GM18499 (cell line): ENCODE data around the gene ADK.
"Not testable (repeated sequence)": the region's sequence is repeated elsewhere in the genome, so short reads cannot be mapped to it uniquely, and the experiment has no call there.

Source experiments
- ATAC-seq: cut with Tn5 transposase; IDR thresholded peaks from one replicate; pipeline ENCODE4 v1.9.1; 2021; ENCODE audit warnings: moderate number of reproducible peaks; ENCODE audit not compliant: insufficient read depth, unreplicated experiment

Gene ADK

GRCh38 chr10:74514322-74514721, 363.3 kb downstream of the ADK start:
- ATAC-seq: no peak

GRCh38 chr10:74518061-74518460, 367.0 kb downstream of the ADK start:
- no peak for ATAC-seq

GRCh38 chr10:74521526-74521925, 370.5 kb downstream of the ADK start:
- ATAC-seq: no peak

GRCh38 chr10:74523199-74523598, 372.2 kb downstream of the ADK start:
- ATAC-seq: no peak

- ATAC-seq: no peak
These were observed 374.9 kb downstream of the ADK start for GRCh38 chr10:74525885-74526284.

GRCh38 chr10:74527611-74528010, 376.6 kb downstream of the ADK start:
- ATAC-seq: not testable (repeated sequence)

- no peak for ATAC-seq
These were observed 378.2 kb downstream of the ADK start for GRCh38 chr10:74529205-74529604.

- ATAC-seq: no peak
These were observed 380.0 kb downstream of the ADK start for GRCh38 chr10:74530981-74531380.

- ATAC-seq: no peak
These were observed 388.3 kb downstream of the ADK start for GRCh38 chr10:74539317-74539716.

- no peak for ATAC-seq
These were observed 390.4 kb downstream of the ADK start for GRCh38 chr10:74541375-74541774.

- ATAC-seq: no peak
These were observed 391.1 kb downstream of the ADK start for GRCh38 chr10:74542077-74542476.

- ATAC-seq: no peak
These were observed 392.3 kb downstream of the ADK start for GRCh38 chr10:74543276-74543675.

- no peak for ATAC-seq
These were observed 393.1 kb downstream of the ADK start for GRCh38 chr10:74544106-74544505.

- no peak for ATAC-seq
These were observed 397.7 kb downstream of the ADK start for GRCh38 chr10:74548676-74549075.

GRCh38 chr10:74556072-74556705, 405.2 kb downstream of the ADK start:
- ATAC-seq: no peak

GRCh38 chr10:74557098-74557497, 406.1 kb downstream of the ADK start:
- no peak for ATAC-seq

- no peak for ATAC-seq
These were observed 407.4 kb downstream of the ADK start for GRCh38 chr10:74558403-74558802.

- no peak for ATAC-seq
These were observed 407.9 kb downstream of the ADK start for GRCh38 chr10:74558897-74559296.

GRCh38 chr10:74568896-74569295, 417.9 kb downstream of the ADK start:
- ATAC-seq: not testable (repeated sequence)

GRCh38 chr10:74573497-74573896, 422.5 kb downstream of the ADK start:
- ATAC-seq: not testable (repeated sequence)

GRCh38 chr10:74575191-74575720, 424.2 kb downstream of the ADK start:
- ATAC-seq: no peak

GRCh38 chr10:74575912-74576311, 424.9 kb downstream of the ADK start:
- no peak for ATAC-seq
